PFSK-1 (cell line): Measurements from ENCODE around the gene NDUFB4.

ENCODE experiments used
- FOXP2 ChIP-seq: optimal IDR thresholded peaks from 2 replicates; pipeline ENCODE3; 2011; ENCODE audit warnings: borderline replicate concordance, control low read depth, inconsistent platforms; ENCODE audit not compliant: insufficient read depth; ENCODE audit errors: extremely low read length, extremely low read depth
- POLR2AphosphoS5 ChIP-seq: IDR thresholded peaks from 2 replicates; pipeline ENCODE4 v1.6.1; 2012; ENCODE audit warnings: low read depth, mild to moderate bottlenecking, control low read depth, low read length, moderate library complexity
- SIN3A ChIP-seq: IDR thresholded peaks from 2 replicates; pipeline ENCODE4 v1.6.1; 2012; ENCODE audit warnings: mild to moderate bottlenecking, low read length, moderate library complexity, borderline replicate concordance; ENCODE audit not compliant: insufficient read depth
- TAF1 ChIP-seq: IDR thresholded peaks from 2 replicates; pipeline ENCODE4 v1.6.1; 2012; ENCODE audit warnings: low read length, control low read depth, borderline replicate concordance; ENCODE audit not compliant: insufficient read depth
- TF ChIP-seq, protein P1 (sequence below), 2 experiments: IDR thresholded peaks; 2 replicates each; pipeline versions ENCODE4 v1.6.1 to v1.8.0; 2011 to 2012; ENCODE audit warnings: low read depth in 2 of 2, low read length in 2 of 2, control low read depth in 1 of 2, inconsistent platforms in 1 of 2, mild to moderate bottlenecking in 1 of 2, moderate library complexity in 1 of 2; ENCODE audit not compliant: insufficient read depth in 1 of 2

NDUFB4 gene

DNA sequence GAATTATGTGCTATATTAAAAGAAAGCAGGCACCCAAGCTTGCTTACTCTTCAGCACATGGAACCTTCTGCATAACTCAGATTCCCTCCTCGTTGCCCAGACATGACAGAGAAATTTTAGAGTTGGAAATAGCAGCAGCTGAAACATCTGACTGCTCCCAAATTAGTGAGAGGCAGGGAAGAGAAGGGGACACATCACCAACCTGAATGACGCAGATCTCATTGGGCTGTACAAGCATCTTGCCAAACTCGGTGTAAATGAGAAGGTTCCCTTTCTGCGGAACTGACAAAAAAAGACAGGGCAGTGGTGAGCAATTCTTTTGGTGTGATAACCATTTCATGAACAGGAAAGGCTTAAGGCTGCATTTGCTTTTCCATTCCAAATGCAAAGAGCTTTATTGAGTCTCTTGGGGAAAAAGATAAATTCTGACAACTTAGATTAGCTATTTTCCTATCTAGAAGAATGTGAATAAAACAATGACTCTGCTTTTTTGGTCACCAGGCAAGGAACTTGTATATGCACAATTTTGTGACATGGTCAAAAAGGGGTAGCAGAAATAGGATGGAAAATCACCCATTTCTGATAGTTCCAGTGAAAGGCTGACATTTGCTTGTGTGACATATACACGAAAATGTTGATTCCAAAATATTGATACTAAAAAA is 50.8 kb downstream of the NDUFB4 start:
- TF ChIP-seq POLR2AphosphoS5 (no peak), SIN3A (no peak)

- TF ChIP-seq, protein P1, sequence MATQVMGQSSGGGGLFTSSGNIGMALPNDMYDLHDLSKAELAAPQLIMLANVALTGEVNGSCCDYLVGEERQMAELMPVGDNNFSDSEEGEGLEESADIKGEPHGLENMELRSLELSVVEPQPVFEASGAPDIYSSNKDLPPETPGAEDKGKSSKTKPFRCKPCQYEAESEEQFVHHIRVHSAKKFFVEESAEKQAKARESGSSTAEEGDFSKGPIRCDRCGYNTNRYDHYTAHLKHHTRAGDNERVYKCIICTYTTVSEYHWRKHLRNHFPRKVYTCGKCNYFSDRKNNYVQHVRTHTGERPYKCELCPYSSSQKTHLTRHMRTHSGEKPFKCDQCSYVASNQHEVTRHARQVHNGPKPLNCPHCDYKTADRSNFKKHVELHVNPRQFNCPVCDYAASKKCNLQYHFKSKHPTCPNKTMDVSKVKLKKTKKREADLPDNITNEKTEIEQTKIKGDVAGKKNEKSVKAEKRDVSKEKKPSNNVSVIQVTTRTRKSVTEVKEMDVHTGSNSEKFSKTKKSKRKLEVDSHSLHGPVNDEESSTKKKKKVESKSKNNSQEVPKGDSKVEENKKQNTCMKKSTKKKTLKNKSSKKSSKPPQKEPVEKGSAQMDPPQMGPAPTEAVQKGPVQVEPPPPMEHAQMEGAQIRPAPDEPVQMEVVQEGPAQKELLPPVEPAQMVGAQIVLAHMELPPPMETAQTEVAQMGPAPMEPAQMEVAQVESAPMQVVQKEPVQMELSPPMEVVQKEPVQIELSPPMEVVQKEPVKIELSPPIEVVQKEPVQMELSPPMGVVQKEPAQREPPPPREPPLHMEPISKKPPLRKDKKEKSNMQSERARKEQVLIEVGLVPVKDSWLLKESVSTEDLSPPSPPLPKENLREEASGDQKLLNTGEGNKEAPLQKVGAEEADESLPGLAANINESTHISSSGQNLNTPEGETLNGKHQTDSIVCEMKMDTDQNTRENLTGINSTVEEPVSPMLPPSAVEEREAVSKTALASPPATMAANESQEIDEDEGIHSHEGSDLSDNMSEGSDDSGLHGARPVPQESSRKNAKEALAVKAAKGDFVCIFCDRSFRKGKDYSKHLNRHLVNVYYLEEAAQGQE (IDR thresholded peaks at IDR 0.05; ENCODE audit: insufficient read depth in 1 of 2, low read depth in 2 of 2, low read length in 2 of 2), result no peak
- TF ChIP-seq SIN3A (no peak), POLR2AphosphoS5 (no peak), TAF1 (no peak), FOXP2 (no peak)
These were observed 52.2 kb downstream of the NDUFB4 start for GRCh38 chr3:120648290-120648689.

DNA sequence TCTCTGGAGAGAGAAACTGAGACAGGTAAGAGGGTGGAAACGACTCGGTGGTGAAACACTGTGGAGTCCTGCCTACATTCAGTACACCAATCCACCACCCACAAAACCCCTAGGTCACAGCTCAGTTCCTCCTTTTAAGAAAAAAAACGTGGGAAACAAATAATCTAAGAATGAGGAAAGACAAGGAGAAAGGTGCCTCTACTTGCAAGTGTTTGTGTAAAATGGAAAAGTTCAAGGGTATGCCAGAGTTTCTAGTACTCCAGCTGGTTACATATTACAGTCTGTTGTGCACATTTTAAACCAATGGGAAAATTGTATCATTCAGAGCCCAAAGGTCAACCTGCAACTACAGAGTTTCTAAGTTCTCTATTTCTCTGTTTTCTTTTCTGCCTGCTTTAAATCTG is 53.7 kb downstream of the NDUFB4 start:
- no peak for TF ChIP-seq SIN3A
- TF ChIP-seq TAF1, result no peak
- no peak for TF ChIP-seq POLR2AphosphoS5
- no peak for TF ChIP-seq FOXP2
- TF ChIP-seq, protein P1 (IDR thresholded peaks at IDR 0.05; ENCODE audit: insufficient read depth in 1 of 2, low read depth in 2 of 2, low read length in 2 of 2), result no peak

DNA sequence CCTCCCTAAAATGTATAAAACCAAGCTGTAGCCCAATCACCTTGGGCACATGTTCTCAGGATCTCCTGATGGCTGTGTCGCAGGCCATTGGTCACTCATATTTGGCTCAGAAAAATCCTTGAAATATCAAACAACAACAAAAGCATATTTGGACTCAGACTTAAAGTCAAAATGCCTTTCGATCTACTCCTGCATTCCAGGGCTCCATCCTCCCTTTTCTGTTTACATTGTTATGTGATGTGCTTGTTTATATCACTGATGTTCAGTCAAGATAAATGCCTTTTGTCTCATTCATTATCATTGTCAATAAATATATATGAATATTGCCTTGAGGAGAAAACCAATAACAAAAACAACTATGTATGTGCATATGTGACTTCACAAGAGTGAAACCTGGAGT is 54.2 kb downstream of the NDUFB4 start:
- TF ChIP-seq TAF1, result no peak
- TF ChIP-seq POLR2AphosphoS5, result no peak
- TF ChIP-seq FOXP2, result no peak
- TF ChIP-seq SIN3A, result no peak
- TF ChIP-seq, protein P1 (IDR thresholded peaks at IDR 0.05; ENCODE audit: insufficient read depth in 1 of 2, low read depth in 2 of 2, low read length in 2 of 2), result no peak
